Dermis blood vessel endothelial cell (primary cell): ENCODE measurements around the gene DLGAP4. TPM values are rescaled to one million over a fixed set of nuclear protein-coding genes. Genes with fewer than 3 reads are reported as not detected.
A peak's percentile ranks its signal among the peaks of the same experiment; 100 is the strongest.

Source experiments
- DNase-seq: peaks from one replicate; pipeline ENCODE4 v3.0.0; 2010
- total RNA-seq: library from RNA; depleted of rRNA; stranded (reverse); fragments of >200 nt; gene quantifications from 2 replicates; pipeline ENCODE4 v1.2.3, GENCODE V29; 2014

The DLGAP4 gene
- total RNA-seq, 1 donor from 2014 or later, result 18.4 TPM

DNA sequence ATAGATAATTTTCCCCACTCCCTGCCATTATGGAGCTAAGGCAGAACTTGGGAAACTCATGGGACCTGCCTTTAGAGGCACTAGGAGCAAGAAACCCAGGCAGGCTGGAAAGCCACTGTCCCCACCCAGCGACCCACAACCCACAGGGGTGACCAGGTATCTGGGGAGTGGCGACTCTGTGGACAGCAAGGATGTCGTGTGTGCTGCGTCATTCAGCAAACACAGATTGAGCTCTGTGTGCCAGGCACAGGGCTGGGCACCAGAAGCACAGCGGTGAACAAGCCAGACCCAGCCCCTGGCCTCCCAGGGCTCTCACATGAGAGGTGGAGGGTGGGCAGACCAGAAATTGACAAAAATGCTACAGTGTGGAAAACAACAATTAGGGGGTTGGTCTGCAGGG lies 27.7 kb downstream of the DLGAP4 start:
- no peak for DNase-seq

DNA sequence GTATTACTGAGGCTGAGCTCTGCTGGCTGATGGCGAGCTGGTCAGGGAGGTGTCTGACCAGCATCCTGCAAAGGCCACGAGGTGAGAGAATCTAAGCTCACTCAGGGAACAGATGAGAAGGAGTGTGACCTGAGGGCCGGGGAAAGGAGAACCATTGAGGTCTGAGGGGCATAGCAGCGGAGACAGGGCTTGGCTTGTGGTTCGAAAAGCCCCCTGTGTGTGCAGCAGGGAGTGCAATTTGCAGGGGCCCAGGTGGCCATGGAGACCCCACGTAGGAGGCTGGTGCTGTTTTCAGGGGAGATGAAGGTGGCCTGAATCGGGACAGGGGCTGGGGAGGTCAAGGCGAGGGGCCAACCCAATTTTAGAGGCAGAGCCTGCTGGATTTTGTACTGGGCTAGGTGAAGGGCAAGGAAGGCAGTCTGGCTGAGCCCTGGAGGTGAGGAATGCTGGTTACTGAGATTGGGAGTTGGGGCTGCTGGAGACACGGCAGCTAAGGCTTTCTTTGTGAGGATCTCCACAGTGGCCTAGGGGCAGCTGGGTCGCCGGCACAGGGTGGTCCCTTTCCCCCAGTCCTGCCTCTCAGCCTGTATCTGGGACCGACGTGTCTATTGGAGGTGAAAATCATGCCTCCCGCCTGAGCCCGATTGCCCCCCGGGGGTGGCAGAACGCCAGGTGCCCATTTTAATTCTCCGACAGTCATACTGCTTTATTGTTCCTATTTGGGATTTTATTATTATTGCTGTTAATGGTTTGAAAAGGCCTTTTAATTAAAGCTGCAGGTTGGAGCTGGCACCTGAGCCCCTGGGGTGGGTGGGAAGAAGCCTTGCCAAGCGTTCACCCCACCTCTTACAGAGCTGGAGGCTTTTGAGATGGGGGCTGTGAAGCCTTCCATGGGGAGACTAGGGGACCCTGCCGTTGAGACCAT lies 28.4 kb downstream of the DLGAP4 start:
- no peak for DNase-seq

DNA sequence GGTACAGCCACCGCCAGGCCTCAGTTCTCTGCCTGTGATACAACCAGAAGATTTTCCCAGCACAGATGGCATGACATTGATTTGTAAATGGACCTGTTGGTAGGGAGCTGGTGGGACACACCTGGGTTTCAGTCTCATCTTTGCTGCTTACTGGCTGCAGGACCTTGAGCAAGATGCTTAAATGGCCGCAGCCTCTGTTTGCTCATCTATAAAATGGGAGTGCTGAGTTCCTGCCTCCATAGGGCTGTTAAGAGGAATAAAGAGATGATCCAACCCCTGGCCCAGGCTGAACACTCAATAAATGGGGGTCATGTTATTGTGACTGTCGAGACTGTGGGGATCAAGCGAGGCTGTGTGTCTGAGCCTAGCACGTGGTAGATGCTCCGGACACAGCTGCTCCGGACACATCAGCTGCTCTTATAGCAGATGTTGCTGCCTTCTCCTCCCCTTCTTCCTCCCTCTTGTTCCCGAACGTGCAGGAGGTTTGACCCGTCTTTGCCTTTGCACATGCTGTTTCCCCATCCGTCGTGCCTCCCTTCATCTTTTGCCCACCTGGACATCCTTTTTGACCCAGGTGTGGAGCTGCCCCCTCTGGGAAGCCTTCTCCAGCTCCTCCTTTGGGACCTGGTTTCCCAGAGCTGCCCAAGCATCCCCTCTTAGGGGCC lies 29.2 kb downstream of the DLGAP4 start:
- DNase-seq, result no peak

DNA sequence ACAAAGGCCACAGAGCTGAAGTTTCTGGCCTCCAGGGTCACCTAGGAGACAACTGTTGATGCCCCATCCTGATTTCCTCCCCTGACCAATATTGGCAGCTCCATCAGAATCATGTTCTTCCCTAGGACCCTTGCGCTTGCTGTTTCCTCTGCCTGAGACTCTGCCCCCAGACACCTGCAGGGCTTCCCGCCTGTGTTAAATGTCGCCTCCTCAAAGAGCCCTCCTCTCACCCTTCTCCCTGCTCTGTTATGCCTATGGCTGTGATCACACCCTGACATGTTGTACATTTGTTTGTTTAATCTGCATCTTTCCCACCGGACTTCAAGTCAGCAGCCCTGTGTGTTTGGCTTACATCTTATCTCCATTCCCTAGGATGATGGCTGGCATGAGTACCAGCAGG lies 30.1 kb downstream of the DLGAP4 start:
- no peak for DNase-seq

DNA sequence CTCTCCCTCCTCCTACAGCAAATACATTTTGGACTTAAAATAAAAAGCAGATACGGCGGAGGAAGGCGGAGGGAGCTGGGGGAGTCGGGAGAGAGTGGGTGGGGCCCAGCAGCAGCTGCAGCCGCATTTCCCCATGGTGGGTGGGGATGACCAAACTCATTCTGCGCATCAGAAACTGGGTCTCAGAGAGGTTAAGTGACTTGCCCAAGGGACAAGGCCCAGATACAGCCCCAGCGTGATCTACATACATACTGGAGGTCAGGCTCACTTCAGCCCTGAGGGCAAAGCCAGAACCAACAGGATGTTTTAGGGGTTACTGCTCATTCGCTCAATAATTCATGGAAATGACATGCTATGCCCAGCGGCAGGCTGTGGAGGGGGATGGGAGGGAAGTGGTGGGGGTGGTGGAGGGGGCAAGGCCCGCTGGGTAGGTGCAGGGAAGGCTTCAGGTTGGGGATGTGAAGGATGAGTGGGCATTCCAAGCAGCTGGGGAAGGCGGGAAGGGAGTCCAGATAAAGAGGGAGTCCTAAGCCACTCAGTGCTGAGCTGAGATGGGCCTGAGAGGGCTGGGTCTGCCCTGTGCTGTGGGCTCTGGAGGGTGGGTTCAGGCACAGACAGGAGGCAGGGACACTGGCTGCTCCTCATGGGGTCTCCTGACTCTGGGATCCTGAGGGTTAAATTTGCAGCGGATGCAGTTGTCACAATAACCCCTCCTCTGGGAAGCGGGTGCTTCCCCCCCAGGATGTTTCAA lies 31.0 kb downstream of the DLGAP4 start:
- DNase-seq, result no peak

DNA sequence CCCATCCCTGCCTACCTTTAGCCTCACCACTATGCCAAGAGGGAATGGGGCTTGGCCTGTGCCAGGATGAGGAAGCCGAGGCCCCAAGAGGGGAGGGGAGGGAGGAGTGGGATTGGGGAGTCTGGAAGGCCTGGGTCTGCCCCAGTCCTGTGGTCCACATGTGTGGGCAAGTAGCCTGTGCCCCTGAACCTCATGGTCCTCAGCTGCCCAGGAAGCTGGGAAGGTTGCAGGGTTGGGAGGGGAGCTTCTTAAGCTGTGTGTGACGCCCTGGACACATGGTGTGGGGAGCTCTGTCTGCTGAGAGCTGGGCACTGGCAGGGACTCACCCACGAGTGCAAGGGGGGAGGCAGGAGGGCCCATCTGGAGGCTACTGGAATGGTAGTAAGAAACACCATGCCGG lies 31.7 kb downstream of the DLGAP4 start:
- DNase-seq, result no peak

DNA sequence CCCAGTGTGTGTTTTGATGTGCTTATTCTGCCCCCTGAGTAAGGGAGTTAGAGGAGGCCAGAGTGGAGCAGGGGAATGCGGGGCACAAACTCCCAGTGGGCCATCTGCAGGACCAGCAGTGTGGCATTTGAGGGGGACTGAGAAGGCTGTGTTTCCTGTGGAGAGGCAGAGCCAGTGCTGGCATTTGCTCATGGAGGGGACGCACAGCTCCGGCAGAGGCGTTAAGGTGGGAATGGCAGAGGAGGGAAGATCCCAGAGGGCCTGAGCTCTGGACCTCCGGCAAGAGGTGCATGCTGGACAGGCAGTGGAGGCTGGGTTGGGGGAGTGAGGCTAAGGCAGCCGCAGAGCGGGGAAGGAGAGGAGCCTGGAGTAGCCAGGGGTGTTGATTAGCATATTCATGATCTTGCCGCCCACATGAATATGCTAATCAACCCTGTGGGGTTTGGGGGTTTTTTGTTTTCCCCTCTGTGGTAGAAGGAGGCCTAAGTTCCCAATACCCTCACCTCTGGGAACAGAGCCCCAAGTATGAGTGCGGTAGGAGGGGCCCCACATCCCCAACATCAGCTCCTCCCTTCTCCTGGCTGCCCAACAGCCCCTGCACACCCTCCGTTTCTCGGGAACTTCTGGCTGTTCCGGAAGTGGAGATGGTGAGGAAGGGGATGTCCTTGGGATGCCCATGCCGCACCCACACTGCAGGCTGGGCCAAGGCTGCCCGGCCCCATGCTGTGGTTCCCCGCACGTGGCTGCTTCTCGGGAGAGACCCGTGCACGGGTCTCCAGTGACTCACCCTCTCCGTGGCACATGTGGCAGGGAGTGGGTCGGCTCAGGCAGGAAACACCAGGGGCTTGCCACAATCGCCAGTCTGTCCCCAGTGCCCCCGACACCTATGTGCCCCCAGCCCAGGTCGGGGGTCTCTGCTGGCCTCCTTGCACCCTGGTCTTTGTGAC lies 33.8 kb downstream of the DLGAP4 start:
- DNase-seq, result no peak

DNA sequence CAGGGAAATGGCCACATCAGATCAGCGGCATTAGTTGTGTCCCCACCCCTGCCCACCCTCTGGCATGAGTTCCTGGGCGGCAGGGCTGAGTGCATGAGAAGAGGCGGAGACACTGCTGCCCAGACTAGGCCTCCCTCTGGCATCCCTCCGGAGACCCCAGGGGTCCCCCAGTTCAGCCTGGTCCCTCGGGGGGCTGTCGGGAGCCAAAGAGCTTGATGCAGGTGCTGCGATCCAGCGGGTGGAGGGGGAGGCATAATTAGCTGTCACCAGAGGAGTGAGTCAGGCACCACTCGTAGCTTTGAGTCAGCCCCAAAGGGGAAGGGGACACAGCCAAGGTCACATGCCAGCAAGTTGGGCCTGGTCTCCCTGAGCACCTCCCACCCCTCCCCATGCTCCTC lies 34.5 kb downstream of the DLGAP4 start:
- no peak for DNase-seq

DNA sequence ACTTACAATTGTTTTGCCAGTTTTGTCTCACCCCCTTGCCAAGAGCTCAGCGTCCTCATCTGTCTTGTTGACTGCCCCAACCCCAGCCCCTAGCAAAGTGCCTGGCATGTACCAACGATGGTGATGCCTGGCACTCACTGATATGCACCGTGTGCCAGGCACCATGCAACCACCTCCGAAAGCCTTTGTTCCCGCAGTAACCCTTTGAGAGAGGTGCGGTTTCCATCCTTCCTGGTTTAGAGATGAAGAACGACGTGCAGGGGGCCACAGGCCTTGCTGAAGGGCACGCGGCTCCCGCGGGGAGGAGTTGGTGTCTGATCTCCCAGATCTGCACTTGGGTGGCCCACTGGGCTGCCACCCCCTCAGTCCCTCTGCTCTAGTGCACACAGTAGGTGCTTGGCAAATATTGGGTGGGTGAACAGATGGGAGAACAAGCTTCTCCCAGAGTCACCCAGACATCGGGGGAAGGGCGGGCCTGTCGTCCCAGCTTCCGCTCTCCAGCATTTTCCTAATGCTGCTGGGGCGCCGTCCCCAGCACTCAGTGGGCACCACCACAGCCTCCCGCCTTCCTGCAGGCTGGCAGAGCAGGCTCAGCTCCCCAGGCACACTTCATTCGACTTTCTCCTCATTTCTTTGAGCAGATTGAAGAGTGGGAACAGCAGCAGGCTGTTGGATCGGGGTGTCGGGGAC lies 35.3 kb downstream of the DLGAP4 start:
- DNase-seq, result no peak

DNA sequence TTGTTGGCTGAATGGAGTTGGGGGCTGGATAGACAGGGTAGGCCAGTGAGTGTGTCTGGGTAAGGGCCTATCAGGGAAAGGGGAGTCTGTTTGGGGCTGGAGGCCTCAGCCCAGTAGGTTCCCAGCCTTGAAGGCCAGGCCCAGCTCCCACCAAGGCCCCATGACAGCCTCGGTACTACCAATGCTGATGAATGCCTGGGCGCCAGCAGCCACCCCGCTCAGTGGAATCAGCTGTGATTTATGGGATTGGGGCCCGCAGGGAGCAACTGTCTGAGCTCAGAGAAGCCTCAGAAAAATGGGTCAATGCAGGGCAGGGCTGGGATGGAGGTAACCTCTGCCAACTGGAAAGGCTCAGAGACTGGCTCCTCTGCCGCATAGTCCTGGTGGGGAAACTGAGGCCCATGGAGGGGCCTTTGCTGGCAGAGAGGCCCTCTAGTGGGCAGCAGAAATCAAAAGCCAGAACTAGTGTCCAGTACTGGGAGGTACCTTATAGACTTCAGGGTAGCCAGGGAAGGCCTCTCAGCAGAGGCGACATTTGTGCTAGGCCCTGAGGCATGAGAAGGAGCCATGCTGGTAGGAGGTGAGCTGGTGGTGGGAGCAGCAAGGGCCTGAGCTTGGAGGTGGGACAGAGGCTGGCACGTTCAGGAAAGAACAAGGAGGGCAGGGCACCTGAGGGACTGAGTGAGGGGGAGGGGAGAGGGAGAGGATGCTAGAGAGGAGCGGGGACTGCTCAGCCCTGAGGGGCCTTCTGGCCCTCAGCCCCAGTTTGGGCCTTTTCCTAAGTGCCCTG lies 36.4 kb downstream of the DLGAP4 start:
- no peak for DNase-seq

DNA sequence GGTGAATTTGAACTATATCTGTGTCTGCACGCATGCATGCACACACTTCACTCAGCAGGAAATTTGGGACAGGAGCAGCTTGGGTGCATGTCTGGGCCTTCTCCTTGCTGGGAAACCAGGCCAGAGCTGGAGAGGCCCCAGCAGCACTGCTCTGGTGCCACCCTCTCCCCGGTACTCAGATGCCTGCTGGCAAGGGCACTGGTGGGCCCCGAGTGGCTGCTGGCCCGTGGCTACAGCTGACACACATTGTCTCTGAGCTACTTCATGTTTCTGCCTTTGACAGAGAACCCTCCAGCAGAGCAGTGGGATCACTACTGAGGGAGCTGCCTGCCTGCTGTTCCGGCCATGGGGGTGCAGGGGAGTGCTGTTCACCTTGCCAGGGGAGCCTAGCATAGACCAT lies 37.5 kb downstream of the DLGAP4 start:
- no peak for DNase-seq

DNA sequence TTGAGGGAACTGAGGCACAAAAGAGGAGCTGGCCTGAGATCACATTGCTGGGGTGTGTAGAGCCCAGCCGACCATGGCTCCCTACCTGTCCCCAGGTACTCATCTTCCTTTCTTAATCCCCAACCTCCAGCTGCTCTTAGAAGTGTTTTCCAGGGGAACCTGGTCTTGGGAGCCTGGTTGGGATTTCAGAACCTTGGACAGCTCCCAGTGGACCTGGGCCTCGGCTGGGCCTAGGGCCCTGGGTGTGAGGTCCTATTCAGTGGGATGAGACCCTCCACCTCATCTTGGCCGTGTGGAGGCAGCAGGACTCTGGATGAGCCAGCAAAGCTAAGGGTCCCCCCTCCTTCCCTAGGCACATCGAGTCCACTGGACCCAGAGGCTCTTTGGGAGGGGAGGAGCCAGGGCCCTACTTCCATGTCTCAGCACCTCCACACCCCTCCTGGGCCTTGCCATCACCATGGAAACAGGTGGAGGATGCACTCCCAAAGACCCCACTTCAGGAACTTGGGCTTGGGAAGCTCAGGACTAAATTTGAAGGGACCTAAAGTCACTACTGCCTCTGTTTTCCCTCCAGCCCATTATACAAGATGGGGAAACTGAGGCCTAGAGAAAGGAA lies 38.5 kb downstream of the DLGAP4 start:
- DNase-seq, result peak; percentile 79

DNA sequence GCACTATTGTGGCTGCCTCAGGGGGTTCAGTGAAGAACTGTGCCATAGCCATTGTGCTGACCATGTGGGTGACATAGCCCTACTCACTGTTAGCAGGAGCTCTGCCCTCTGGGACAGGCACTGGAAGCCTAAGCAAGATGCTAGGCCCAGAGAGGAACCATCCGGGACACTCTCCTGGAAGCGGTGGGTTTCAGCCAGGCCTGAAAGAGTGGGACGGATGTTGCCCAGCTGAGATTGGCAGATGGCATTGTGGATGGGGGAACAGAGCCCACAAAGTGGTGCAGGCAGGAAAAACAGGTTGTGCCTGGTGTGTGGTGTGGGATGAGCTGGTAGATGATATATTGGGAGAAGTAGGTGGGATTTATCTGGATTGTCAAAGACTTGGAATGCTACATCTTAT lies 40.1 kb downstream of the DLGAP4 start:
- DNase-seq, result no peak

DNA sequence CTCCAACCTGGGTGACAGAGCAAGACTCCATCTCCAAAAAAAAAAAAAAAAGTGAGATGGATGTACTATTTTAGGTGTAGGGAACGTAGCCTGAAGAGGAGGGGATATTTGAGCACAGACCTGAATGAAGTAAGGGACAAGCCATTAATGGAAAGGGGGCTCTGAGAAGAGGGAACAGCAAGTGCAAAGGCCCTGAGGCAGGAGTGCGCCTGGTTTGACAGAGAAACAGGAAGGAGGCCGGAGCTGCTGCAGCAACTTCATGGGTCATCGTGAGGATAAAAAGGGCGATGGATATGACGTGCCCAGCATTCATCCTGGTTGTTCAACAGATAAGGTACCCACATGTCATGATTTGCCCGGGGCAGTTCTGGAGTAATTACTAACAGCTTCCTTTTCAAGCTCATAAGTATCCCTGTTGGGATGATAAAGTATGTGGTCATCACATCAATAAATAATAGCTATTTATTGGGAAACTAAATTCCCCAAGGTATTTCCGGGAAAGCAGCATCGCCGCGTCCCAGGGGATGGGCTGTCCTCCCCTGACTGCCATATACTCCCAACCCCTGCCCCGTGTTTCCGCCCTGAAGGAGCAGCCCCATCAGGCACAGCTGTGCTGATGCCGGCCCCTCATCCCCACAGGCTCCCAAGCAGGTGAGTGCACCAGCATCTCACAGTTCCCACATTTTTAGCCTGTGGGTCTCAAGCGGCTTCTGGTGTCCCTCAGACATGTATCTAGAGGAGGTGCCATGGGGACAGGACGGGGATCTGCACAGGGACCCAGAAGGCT lies 43.4 kb downstream of the DLGAP4 start:
- DNase-seq, result no peak

DNA sequence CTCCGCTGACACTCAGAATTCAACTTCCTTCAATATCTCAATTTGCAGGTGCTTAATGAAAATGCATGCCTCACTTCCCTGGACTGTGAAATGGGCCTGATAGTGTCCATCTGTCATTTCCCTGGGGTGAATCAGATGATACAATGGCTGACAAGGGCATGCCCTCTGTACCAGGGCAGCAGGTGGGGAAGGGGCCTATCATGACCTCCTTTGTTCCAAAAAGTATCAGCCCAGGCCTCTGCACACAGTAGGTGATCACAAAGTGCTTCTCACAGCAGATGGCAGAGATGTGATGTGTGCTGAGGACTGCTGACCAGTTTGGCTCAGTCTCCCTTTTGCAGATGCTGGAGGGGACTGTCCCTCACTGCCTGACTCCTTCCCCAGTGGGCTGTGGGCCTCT lies 44.3 kb downstream of the DLGAP4 start:
- DNase-seq, result no peak

DNA sequence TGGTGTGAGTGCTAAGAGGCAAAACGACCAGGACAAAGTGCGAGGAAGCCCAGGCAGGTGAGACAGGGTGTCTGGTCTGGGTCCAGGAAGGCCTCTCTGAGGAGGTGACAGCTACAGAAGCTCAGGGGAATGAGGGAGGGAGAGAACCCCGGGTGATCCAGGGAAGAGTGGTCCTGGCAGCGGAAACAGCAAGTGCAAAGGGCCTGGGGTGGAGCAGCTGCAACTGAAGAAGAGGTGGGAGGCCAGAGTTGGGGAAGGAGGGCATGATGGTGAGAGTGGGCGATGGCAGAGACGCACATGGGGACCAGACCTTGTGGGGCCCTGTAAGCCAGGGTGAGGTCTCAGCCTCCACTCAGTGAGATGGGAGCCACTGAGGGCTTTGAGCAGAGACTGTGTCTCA lies 45.8 kb downstream of the DLGAP4 start:
- DNase-seq, result no peak

DNA sequence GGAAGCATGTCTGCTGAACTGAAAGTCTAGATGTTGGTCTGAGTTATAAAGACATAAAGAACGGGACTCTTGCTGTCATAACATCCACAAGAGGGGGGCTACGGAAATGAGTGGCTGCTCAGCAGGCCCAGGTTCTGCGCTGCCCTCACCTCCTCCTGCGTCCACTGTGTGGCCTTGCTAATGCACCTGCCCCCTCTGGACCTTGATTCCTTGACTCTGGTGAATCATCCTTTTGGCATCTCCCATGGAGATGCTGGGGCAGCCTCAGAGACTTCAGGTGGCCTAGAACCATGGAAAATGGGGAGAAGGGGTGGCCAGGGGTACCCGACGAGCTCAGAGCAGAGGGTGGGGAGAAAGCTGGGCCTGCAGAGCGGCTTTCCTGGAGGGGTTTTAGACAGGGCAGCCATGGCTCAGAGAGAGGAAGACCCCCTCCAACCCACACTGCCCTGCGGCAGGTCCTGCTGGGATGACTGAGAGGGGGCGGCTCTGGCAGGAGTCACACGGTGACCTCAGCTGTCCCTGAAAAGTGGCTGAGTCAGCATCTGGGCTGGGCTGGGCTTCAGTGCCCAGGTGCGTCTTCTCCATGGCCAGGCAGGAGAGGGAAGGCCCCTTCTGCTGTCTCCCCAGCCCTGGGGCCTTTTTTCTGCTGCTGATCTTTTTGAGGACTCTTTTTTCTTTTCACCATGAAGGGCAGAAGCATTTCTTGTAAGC lies 46.9 kb downstream of the DLGAP4 start:
- DNase-seq, result no peak

DNA sequence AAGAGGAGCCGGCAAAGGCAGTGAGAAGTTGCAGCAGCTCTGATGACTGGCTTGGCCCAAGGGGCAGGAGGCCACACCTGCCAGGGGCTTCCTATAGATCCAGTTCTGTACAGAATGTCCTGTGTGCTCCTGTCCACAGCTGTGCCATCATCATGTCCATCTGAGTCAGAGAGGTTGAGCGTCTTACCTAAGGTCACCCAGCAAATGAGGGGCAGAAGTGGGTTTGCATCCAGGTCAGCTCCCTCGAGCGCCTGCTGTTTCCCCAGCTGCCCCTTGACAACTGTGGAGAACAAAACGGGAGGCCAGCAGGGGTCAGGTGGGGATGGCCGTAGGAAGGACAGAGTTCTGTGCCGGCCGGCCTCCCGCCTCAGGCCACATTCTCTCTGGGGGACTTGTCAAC lies 47.6 kb downstream of the DLGAP4 start:
- no peak for DNase-seq
